ENCODE data around the gene NPAS3.

The NPAS3 gene

DNA sequence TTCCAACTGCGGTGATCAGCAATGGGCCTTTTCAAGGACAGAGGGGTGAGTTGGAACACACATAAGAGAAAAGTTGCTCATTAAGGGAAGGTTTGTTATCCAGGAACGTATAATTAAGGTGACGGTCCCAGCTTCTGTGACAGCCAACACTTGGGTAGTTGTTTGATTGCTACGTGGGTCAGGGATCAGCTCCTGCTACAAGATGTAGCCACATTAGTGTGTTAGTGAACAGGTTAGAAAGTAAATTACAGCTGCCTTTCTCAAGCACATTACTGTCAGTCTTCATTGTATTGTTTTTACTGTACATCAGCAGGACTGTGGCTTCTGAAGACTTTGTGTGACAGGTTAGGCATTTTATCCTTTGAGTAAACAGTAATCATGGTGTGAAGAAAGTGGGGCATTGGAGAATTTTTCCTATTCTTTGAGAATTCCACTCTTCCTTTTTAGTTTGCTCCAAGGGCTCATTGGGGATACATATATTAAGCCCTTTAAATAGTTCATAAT lies 781.7 kb downstream of the NPAS3 start:
- no peak overlapping the region for H3K27ac ChIP-seq (replicated peaks)
- TF ChIP-seq SPI1 (IDR thresholded peaks at IDR 0.05; ENCODE audit: borderline replicate concordance, low read depth) (no peak), POLR2AphosphoS5 (IDR thresholded peaks at IDR 0.05; ENCODE audit: low read depth) (no peak), GABPA (IDR thresholded peaks at IDR 0.05; ENCODE audit: low read depth) (no peak)
- TF ChIP-seq, protein P1, sequence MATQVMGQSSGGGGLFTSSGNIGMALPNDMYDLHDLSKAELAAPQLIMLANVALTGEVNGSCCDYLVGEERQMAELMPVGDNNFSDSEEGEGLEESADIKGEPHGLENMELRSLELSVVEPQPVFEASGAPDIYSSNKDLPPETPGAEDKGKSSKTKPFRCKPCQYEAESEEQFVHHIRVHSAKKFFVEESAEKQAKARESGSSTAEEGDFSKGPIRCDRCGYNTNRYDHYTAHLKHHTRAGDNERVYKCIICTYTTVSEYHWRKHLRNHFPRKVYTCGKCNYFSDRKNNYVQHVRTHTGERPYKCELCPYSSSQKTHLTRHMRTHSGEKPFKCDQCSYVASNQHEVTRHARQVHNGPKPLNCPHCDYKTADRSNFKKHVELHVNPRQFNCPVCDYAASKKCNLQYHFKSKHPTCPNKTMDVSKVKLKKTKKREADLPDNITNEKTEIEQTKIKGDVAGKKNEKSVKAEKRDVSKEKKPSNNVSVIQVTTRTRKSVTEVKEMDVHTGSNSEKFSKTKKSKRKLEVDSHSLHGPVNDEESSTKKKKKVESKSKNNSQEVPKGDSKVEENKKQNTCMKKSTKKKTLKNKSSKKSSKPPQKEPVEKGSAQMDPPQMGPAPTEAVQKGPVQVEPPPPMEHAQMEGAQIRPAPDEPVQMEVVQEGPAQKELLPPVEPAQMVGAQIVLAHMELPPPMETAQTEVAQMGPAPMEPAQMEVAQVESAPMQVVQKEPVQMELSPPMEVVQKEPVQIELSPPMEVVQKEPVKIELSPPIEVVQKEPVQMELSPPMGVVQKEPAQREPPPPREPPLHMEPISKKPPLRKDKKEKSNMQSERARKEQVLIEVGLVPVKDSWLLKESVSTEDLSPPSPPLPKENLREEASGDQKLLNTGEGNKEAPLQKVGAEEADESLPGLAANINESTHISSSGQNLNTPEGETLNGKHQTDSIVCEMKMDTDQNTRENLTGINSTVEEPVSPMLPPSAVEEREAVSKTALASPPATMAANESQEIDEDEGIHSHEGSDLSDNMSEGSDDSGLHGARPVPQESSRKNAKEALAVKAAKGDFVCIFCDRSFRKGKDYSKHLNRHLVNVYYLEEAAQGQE (IDR thresholded peaks at IDR 0.05; ENCODE audit: insufficient replicate concordance, low read depth): no peak
- TF ChIP-seq, protein P2, sequence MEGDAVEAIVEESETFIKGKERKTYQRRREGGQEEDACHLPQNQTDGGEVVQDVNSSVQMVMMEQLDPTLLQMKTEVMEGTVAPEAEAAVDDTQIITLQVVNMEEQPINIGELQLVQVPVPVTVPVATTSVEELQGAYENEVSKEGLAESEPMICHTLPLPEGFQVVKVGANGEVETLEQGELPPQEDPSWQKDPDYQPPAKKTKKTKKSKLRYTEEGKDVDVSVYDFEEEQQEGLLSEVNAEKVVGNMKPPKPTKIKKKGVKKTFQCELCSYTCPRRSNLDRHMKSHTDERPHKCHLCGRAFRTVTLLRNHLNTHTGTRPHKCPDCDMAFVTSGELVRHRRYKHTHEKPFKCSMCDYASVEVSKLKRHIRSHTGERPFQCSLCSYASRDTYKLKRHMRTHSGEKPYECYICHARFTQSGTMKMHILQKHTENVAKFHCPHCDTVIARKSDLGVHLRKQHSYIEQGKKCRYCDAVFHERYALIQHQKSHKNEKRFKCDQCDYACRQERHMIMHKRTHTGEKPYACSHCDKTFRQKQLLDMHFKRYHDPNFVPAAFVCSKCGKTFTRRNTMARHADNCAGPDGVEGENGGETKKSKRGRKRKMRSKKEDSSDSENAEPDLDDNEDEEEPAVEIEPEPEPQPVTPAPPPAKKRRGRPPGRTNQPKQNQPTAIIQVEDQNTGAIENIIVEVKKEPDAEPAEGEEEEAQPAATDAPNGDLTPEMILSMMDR (IDR thresholded peaks at IDR 0.05; ENCODE audit: insufficient read depth, low read length): no peak
- no peak for DNase-seq (ENCODE audit: low read depth in 1 of 2, low spot score in 1 of 2)

DNA sequence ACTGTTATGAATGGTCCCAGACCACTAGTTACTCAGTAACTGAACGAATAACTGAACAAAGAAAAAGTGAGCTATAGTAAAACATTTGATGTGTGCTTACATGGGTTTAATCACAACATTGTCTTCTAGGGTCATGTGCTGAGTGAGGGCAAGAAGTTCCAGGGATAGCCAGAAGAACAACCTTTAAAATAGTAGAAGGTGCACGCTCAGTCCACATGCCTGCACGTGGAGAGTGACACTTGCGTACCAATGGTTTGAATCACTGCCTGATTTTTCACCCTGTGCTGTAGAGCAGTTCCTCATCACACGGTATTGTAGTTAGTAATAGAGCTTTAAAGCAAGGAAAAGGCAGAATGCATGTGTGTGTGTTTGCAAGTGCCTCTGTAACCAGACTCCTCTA lies 788.0 kb downstream of the NPAS3 start:
- TF ChIP-seq, protein P1 (IDR thresholded peaks at IDR 0.05; ENCODE audit: insufficient replicate concordance, low read depth): no peak
- TF ChIP-seq SPI1 (IDR thresholded peaks at IDR 0.05; ENCODE audit: borderline replicate concordance, low read depth): no peak
- TF ChIP-seq, protein P2 (IDR thresholded peaks at IDR 0.05; ENCODE audit: insufficient read depth, low read length): no peak
- no peak for TF ChIP-seq GABPA (IDR thresholded peaks at IDR 0.05; ENCODE audit: low read depth)
- no peak for TF ChIP-seq POLR2AphosphoS5 (IDR thresholded peaks at IDR 0.05; ENCODE audit: low read depth)
- DNase-seq (ENCODE audit: low read depth in 1 of 2, low spot score in 1 of 2): no peak
- Histone ChIP-seq H3K27me3 (ENCODE audit: insufficient read depth, poor library complexity, severe bottlenecking) (no peaks in the 10 kb centered on the region), H3K27ac (replicated peaks) (no peak overlapping the region), H3K4me3 (replicated peaks; ENCODE audit: insufficient read depth, low read length) (no peak overlapping the region)

More for the DNA sequence above, 781.7 kb downstream of the NPAS3 start:
- Histone ChIP-seq H3K27me3 (ENCODE audit: insufficient read depth, poor library complexity, severe bottlenecking) (peaks cover 2% of the 10 kb centered on the region), H3K4me3 (replicated peaks; ENCODE audit: insufficient read depth, low read length) (no peak overlapping the region)

DNA sequence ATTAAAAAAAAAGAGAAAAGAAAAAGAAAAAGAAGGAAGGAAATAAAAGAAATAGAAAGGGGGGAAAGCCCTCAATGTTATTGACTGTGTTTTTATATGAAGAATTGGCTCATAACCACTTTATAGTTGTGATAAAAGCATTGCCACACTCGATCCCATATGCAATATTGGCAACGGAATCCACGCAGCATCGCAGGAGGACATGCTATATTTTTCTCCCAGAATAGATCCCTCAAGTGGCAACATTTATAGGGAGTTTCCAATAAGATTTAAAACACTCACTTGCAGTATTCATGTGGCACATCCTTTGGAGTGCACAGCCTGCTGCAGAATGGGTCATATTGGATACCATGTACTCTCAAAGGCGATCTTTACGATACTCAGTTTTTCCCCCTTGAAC lies 788.9 kb downstream of the NPAS3 start:
- no peak for DNase-seq (ENCODE audit: low read depth in 1 of 2, low spot score in 1 of 2)
- Histone ChIP-seq H3K27me3 (ENCODE audit: insufficient read depth, poor library complexity, severe bottlenecking) (no peaks in the 10 kb centered on the region), H3K4me3 (replicated peaks; ENCODE audit: insufficient read depth, low read length) (no peak overlapping the region), H3K27ac (replicated peaks) (no peak overlapping the region)
- TF ChIP-seq SPI1 (IDR thresholded peaks at IDR 0.05; ENCODE audit: borderline replicate concordance, low read depth) (no peak), POLR2AphosphoS5 (IDR thresholded peaks at IDR 0.05; ENCODE audit: low read depth) (no peak), GABPA (IDR thresholded peaks at IDR 0.05; ENCODE audit: low read depth) (no peak)
- TF ChIP-seq, protein P1 (IDR thresholded peaks at IDR 0.05; ENCODE audit: insufficient replicate concordance, low read depth): no peak
- TF ChIP-seq, protein P2 (IDR thresholded peaks at IDR 0.05; ENCODE audit: insufficient read depth, low read length): no peak

Data from HL-60 (cell line).